HEK293 (cell line): ENCODE measurements around the gene PRKCE.

Experiments used
- CTCF ChIA-PET: fragments of 350-600 bp; formaldehyde crosslinking; extraction: SDS; loops from one replicate; lab custom pipeline; 2021; ENCODE audit warnings: antibody characterized with exemption; lab: Yijun Ruan, JAX
- POLR2A ChIA-PET: fragments of 300-600 bp; formaldehyde crosslinking; extraction: SDS; loops from one replicate; lab custom pipeline; 2020; ENCODE audit warnings: antibody characterized with exemption, inconsistent platforms; lab: Yijun Ruan, JAX
- H3K27ac ChIP-seq: fragments of 200-500 bp; sonication (Bioruptor generic); 2 replicates; pipeline ENCODE4 v1.5.1; 2014; ENCODE audit warnings: low read depth, low read length, control low read depth, inconsistent platforms; ENCODE audit errors: extremely low read depth
- H3K36me3 ChIP-seq, 2 experiments: fragments of 200-500 bp in 1 of 2; sonication (Bioruptor generic) in 1 of 2; 1 replicate in 1 of 2; 2 replicates in 1 of 2; pipeline ENCODE4 v1.5.1; 2014 to 2017; ENCODE audit warnings: inconsistent platforms in 2 of 2, low read length in 2 of 2; ENCODE audit not compliant: control insufficient read depth in 2 of 2, insufficient read depth in 1 of 2
- H3K4me1 ChIP-seq: fragments of 200-500 bp; sonication (Bioruptor generic); 2 replicates; pipeline ENCODE4 v1.5.1; 2014; ENCODE audit warnings: mild to moderate bottlenecking, low read length, inconsistent platforms; ENCODE audit not compliant: control insufficient read depth, insufficient read depth
- H3K4me3 ChIP-seq: 2 replicates; pipeline ENCODE4 v1.5.1; 2011; ENCODE audit warnings: low read depth, mild to moderate bottlenecking, control low read depth, low read length, moderate library complexity
- H3K9me3 ChIP-seq: fragments of 200-500 bp; sonication (Bioruptor generic); 2 replicates; pipeline ENCODE4 v1.5.1; 2014; ENCODE audit warnings: low read depth, low read length, inconsistent platforms; ENCODE audit not compliant: control insufficient read depth, insufficient read depth
- KLF10 ChIP-seq: fragments of 450-650 bp; IDR thresholded peaks from 2 replicates; pipeline ENCODE4 v1.5.1; 2018; ENCODE audit warnings: missing biosample characterization, mild to moderate bottlenecking, missing genetic modification characterization
- MEIS1 ChIP-seq: sonication (generic); formaldehyde crosslinking; IDR thresholded peaks from 2 replicates; pipeline ENCODE4 v1.8.1; 2022; ENCODE audit warnings: missing genetic modification reagents, mild to moderate bottlenecking, borderline replicate concordance
- MZF1 ChIP-seq: fragments of 450-650 bp; formaldehyde crosslinking; IDR thresholded peaks from 2 replicates; pipeline ENCODE4 v1.5.1; 2017; ENCODE audit warnings: missing biosample characterization, missing genetic modification characterization, borderline replicate concordance
- TCF7L2 ChIP-seq: IDR thresholded peaks from 2 replicates; pipeline ENCODE4 v1.6.1; 2011; ENCODE audit warnings: low read depth, mild to moderate bottlenecking, inconsistent platforms, low read length, moderate library complexity, borderline replicate concordance
- ZBTB20 ChIP-seq: fragments of 450-650 bp; formaldehyde crosslinking; IDR thresholded peaks from 2 replicates; pipeline ENCODE4 v1.5.1; 2016; ENCODE audit warnings: missing biosample characterization, missing genetic modification characterization
- ZBTB21 ChIP-seq: fragments of 450-650 bp; formaldehyde crosslinking; IDR thresholded peaks from 2 replicates; pipeline ENCODE4 v1.5.1; 2017; ENCODE audit warnings: missing biosample characterization, missing genetic modification characterization
- ZNF112 ChIP-seq: fragments of 450-650 bp; formaldehyde crosslinking; IDR thresholded peaks from 2 replicates; pipeline ENCODE4 v1.5.0; 2017; ENCODE audit warnings: missing biosample characterization, missing genetic modification characterization
- ZNF146 ChIP-seq: fragments of 450-650 bp; formaldehyde crosslinking; IDR thresholded peaks from 2 replicates; pipeline ENCODE4 v1.5.1; 2016; ENCODE audit warnings: missing biosample characterization, missing genetic modification characterization
- ZNF174 ChIP-seq: fragments of 450-650 bp; formaldehyde crosslinking; IDR thresholded peaks from 2 replicates; pipeline ENCODE4 v1.5.0; 2017; ENCODE audit warnings: missing biosample characterization, mild to moderate bottlenecking, missing genetic modification characterization
- ZNF211 ChIP-seq: fragments of 450-650 bp; formaldehyde crosslinking; IDR thresholded peaks from 2 replicates; pipeline ENCODE4 v1.5.1; 2016; ENCODE audit warnings: low read depth, missing biosample characterization, missing genetic modification characterization
- ZNF24 ChIP-seq: fragments of 450-650 bp; formaldehyde crosslinking; IDR thresholded peaks from 2 replicates; pipeline ENCODE4 v1.5.1; 2016; ENCODE audit warnings: missing biosample characterization, missing genetic modification characterization
- ZNF311 ChIP-seq: fragments of 450-650 bp; formaldehyde crosslinking; IDR thresholded peaks from 2 replicates; pipeline ENCODE4 v1.5.1; 2017; ENCODE audit warnings: missing biosample characterization, missing genetic modification characterization, borderline replicate concordance
- ZNF354C ChIP-seq: fragments of 450-650 bp; formaldehyde crosslinking; IDR thresholded peaks from 2 replicates; pipeline ENCODE4 v1.5.1; 2016; ENCODE audit warnings: missing biosample characterization, missing genetic modification characterization, low read depth, borderline replicate concordance
- ZNF610 ChIP-seq: fragments of 450-650 bp; formaldehyde crosslinking; IDR thresholded peaks from 2 replicates; pipeline ENCODE4 v1.5.1; 2016; ENCODE audit warnings: missing biosample characterization, missing genetic modification characterization, borderline replicate concordance
- ZNF701 ChIP-seq: fragments of 450-650 bp; formaldehyde crosslinking; IDR thresholded peaks from 2 replicates; pipeline ENCODE4 v1.5.1; 2016; ENCODE audit warnings: missing biosample characterization, missing genetic modification characterization
- ZNF791 ChIP-seq: fragments of 450-650 bp; formaldehyde crosslinking; IDR thresholded peaks from 2 replicates; pipeline ENCODE4 v1.5.1; 2016; ENCODE audit warnings: missing biosample characterization, missing genetic modification characterization
- ZNF792 ChIP-seq: fragments of 450-650 bp; formaldehyde crosslinking; IDR thresholded peaks from 2 replicates; pipeline ENCODE4 v1.5.1; 2016; ENCODE audit warnings: missing biosample characterization, missing genetic modification characterization
- ZSCAN16 ChIP-seq: fragments of 450-650 bp; formaldehyde crosslinking; IDR thresholded peaks from 2 replicates; pipeline ENCODE4 v1.5.1; 2016; ENCODE audit warnings: missing biosample characterization, missing genetic modification characterization
- ZXDB ChIP-seq: fragments of 450-650 bp; formaldehyde crosslinking; IDR thresholded peaks from 2 replicates; pipeline ENCODE4 v1.5.1; 2016; ENCODE audit warnings: missing biosample characterization, missing genetic modification characterization
- TF ChIP-seq, protein P1 (sequence below): fragments of 450-650 bp; formaldehyde crosslinking; IDR thresholded peaks from 2 replicates; pipeline ENCODE4 v1.5.1; 2017; ENCODE audit warnings: missing biosample characterization, missing genetic modification characterization
- TF ChIP-seq, protein P2 (sequence below): fragments of 450-650 bp; formaldehyde crosslinking; IDR thresholded peaks from 2 replicates; pipeline ENCODE4 v1.5.1; 2016; ENCODE audit warnings: missing biosample characterization, missing genetic modification characterization
- TF ChIP-seq, protein P3 (sequence below): fragments of 450-650 bp; formaldehyde crosslinking; IDR thresholded peaks from 2 replicates; pipeline ENCODE4 v1.5.1; 2016; ENCODE audit warnings: missing biosample characterization, missing genetic modification characterization
- TF ChIP-seq, protein P4 (sequence below): fragments of 450-650 bp; formaldehyde crosslinking; IDR thresholded peaks from 2 replicates; pipeline ENCODE4 v1.5.1; 2016; ENCODE audit warnings: missing biosample characterization, missing genetic modification characterization

The PRKCE gene

DNA sequence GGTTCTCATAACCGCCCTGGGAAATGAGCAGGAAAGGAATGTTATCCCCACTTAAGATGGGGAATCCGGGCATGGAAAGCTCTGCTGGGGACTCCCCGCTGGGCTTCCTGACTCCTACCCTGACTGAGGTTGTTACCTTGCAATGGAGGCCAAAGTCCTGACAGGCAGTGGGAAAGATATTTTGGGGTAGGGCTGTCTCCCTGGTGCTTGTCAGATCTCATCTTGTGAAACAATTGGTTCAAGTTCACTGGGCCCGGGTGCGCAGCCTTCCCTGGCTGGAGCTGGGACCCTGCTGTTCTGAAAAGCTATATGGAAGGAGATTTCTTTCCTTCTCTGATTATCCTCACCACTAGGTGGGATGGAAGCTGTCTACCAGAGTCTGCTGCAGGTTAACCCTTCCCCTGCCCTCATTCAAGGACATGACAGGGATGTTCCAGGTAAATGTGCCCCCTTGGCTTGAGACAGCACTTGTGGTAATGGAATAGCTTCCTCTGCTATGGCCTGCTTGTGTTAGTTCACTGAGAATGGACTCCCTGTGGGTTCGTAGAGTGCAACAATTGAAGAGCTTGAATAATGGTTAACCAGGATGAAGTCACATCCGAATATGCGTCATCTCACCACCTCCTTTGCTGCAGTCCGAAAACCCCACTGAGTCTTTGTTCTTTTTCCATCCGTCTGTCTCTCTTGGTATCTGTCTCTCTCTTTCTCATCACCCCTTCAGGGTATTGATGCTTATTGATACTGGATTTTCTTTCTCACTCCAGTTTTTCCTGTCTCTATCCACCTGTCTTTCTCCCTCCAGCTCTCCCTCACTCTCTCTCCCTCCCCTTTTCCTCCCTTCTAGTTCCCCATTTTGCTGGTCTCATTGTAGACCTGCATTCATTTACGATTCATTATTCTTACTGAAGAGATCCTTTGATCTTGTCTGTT is 577.9 kb downstream of the PRKCE start:
- no peak overlapping the region for H3K4me3 ChIP-seq
- ChIA-PET CTCF (interaction anchor here (0.5 kb wide), 2 partner anchors 79 to 107 kb away, joined by 3 read pairs; no protein-coding TSS in a partner anchor), POLR2A (no interaction called here)
- TF ChIP-seq MEIS1 (CRISPR knock-in tag) (no peak), ZXDB (no peak), ZSCAN16 (tag by site-specific recombination) (no peak), ZNF24 (no peak), ZNF354C (tag by site-specific recombination) (no peak), ZNF792 (tag by site-specific recombination) (no peak), ZBTB20 (tag by site-specific recombination) (no peak), ZNF701 (tag by site-specific recombination) (no peak), ZNF791 (tag by site-specific recombination) (no peak), ZNF211 (tag by site-specific recombination) (no peak), ZNF112 (tag by site-specific recombination) (no peak)
- no peaks in the 10 kb centered on the region for H3K36me3 ChIP-seq
- no peaks in the 10 kb centered on the region for H3K9me3 ChIP-seq
- no peaks in the 10 kb centered on the region for H3K4me1 ChIP-seq
- H3K27ac ChIP-seq, result no peak overlapping the region

DNA sequence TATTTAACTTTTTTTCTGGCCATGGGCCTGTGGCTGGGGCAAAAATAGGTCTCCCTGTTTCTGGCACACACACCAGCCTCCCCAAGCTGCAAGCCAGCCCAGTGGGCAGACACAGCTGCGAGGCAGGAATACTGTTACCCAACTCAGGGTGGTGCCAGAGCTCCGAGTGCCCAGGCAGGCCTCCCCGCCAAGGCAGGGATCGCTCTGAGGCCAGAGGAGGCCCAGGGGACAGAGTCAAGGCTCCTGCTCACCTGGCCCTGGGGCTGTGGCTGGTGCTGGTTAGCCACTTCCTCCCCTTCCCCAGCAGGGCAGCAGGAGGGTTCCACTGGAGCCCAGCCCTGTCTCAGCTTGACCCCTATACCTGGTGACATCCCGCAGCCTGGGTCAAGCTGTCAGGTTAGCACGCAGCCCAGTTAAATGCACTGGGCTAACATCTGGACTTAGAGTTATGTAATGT is 578.7 kb downstream of the PRKCE start:
- H3K36me3 ChIP-seq, result no peaks in the 10 kb centered on the region
- no peaks in the 10 kb centered on the region for H3K4me1 ChIP-seq
- no peaks in the 10 kb centered on the region for H3K9me3 ChIP-seq
- no peak overlapping the region for H3K27ac ChIP-seq
- H3K4me3 ChIP-seq, result no peak overlapping the region
- ChIA-PET POLR2A (no interaction called here), CTCF (interaction anchor here (0.5 kb wide), 1 partner anchor 108 kb away, joined by 3 read pairs; no protein-coding TSS in a partner anchor)
- TF ChIP-seq TCF7L2 (no peak), ZNF610 (tag by site-specific recombination) (no peak), ZNF174 (no peak), ZBTB21 (tag by site-specific recombination) (no peak), MZF1 (no peak), ZNF311 (tag by site-specific recombination) (no peak), KLF10 (no peak), ZNF146 (tag by site-specific recombination) (no peak)
- TF ChIP-seq, protein P1, sequence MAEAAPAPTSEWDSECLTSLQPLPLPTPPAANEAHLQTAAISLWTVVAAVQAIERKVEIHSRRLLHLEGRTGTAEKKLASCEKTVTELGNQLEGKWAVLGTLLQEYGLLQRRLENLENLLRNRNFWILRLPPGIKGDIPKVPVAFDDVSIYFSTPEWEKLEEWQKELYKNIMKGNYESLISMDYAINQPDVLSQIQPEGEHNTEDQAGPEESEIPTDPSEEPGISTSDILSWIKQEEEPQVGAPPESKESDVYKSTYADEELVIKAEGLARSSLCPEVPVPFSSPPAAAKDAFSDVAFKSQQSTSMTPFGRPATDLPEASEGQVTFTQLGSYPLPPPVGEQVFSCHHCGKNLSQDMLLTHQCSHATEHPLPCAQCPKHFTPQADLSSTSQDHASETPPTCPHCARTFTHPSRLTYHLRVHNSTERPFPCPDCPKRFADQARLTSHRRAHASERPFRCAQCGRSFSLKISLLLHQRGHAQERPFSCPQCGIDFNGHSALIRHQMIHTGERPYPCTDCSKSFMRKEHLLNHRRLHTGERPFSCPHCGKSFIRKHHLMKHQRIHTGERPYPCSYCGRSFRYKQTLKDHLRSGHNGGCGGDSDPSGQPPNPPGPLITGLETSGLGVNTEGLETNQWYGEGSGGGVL (tag by site-specific recombination), result no peak
- TF ChIP-seq, protein P2, sequence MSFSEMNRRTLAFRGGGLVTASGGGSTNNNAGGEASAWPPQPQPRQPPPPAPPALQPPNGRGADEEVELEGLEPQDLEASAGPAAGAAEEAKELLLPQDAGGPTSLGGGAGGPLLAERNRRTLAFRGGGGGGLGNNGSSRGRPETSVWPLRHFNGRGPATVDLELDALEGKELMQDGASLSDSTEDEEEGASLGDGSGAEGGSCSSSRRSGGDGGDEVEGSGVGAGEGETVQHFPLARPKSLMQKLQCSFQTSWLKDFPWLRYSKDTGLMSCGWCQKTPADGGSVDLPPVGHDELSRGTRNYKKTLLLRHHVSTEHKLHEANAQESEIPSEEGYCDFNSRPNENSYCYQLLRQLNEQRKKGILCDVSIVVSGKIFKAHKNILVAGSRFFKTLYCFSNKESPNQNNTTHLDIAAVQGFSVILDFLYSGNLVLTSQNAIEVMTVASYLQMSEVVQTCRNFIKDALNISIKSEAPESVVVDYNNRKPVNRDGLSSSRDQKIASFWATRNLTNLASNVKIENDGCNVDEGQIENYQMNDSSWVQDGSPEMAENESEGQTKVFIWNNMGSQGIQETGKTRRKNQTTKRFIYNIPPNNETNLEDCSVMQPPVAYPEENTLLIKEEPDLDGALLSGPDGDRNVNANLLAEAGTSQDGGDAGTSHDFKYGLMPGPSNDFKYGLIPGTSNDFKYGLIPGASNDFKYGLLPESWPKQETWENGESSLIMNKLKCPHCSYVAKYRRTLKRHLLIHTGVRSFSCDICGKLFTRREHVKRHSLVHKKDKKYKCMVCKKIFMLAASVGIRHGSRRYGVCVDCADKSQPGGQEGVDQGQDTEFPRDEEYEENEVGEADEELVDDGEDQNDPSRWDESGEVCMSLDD (tag by site-specific recombination), result no peak
- TF ChIP-seq, protein P3, sequence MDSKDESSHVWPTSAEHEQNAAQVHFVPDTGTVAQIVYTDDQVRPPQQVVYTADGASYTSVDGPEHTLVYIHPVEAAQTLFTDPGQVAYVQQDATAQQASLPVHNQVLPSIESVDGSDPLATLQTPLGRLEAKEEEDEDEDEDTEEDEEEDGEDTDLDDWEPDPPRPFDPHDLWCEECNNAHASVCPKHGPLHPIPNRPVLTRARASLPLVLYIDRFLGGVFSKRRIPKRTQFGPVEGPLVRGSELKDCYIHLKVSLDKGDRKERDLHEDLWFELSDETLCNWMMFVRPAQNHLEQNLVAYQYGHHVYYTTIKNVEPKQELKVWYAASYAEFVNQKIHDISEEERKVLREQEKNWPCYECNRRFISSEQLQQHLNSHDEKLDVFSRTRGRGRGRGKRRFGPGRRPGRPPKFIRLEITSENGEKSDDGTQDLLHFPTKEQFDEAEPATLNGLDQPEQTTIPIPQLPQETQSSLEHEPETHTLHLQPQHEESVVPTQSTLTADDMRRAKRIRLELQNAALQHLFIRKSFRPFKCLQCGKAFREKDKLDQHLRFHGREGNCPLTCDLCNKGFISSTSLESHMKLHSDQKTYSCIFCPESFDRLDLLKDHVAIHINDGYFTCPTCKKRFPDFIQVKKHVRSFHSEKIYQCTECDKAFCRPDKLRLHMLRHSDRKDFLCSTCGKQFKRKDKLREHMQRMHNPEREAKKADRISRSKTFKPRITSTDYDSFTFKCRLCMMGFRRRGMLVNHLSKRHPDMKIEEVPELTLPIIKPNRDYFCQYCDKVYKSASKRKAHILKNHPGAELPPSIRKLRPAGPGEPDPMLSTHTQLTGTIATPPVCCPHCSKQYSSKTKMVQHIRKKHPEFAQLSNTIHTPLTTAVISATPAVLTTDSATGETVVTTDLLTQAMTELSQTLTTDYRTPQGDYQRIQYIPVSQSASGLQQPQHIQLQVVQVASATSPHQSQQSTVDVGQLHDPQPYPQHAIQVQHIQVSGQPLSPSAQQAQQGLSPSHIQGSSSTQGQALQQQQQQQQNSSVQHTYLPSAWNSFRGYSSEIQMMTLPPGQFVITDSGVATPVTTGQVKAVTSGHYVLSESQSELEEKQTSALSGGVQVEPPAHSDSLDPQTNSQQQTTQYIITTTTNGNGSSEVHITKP (tag by site-specific recombination), result no peak
- TF ChIP-seq, protein P4, sequence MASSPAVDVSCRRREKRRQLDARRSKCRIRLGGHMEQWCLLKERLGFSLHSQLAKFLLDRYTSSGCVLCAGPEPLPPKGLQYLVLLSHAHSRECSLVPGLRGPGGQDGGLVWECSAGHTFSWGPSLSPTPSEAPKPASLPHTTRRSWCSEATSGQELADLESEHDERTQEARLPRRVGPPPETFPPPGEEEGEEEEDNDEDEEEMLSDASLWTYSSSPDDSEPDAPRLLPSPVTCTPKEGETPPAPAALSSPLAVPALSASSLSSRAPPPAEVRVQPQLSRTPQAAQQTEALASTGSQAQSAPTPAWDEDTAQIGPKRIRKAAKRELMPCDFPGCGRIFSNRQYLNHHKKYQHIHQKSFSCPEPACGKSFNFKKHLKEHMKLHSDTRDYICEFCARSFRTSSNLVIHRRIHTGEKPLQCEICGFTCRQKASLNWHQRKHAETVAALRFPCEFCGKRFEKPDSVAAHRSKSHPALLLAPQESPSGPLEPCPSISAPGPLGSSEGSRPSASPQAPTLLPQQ (tag by site-specific recombination), result no peak
